Stimulated activated naive CD8-positive, alpha-beta T cell treated with anti-CD3 and anti-CD28 coated beads, Interleukin-15, Interleukin-2, amounts not matched to agents 100 ng/mL and 50 ng/mL, for 24 hours (primary cell): ENCODE results near the gene BHLHE23.
A peak's percentile ranks its signal among the peaks of the same experiment; 100 is the strongest.

Source experiments
- H3K27ac Mint-ChIP-seq: one replicate; pipeline ENCODE4 v1.8.0; 2021; ENCODE audit warnings: mild to moderate bottlenecking, mixed read lengths
- H3K27me3 Mint-ChIP-seq: one replicate; pipeline ENCODE4 v1.8.0; 2021; ENCODE audit warnings: mixed read lengths
- H3K36me3 Mint-ChIP-seq: one replicate; pipeline ENCODE4 v1.8.0; 2021; ENCODE audit warnings: low read depth, mixed read lengths
- H3K4me1 Mint-ChIP-seq: one replicate; pipeline ENCODE4 v1.8.0; 2021; ENCODE audit warnings: low read depth, mixed read lengths
- H3K4me3 Mint-ChIP-seq: one replicate; pipeline ENCODE4 v1.8.0; 2021; ENCODE audit warnings: mild to moderate bottlenecking, mixed read lengths
- H3K9me3 Mint-ChIP-seq: one replicate; pipeline ENCODE4 v1.8.0; 2021; ENCODE audit warnings: mixed read lengths

BHLHE23 gene

GRCh38 chr20:62984666-62985443 lies 21.9 kb downstream of the BHLHE23 start:
- Mint-ChIP-seq H3K4me1 (peaks cover 30% of the 10 kb centered on the region), H3K27me3 (peaks cover 8% of the 10 kb centered on the region), H3K4me3 (no peak overlapping the region), H3K36me3 (no peaks in the 10 kb centered on the region), H3K27ac (no peak overlapping the region), H3K9me3 (no peaks in the 10 kb centered on the region)

DNA sequence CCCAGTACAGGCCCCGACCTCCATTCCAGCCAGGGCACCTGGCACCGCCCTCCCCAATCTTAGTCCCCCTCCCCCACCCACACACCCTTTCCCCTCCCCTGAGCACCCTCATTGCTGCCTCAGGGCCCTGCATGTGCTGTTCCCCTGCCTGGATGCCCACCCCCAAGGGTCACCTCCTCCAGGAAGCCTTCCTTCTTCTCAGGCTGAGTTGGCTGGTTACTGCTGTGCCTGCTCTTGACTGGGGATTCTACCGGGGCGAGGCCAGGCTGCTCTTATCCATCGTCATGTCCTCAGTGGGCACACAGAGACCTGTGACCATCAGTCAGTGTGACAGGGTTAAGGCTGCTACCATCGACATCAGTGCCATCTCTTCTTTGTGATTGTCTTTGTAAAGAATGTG lies 23.6 kb downstream of the BHLHE23 start:
- Mint-ChIP-seq H3K27me3 (peaks cover 21% of the 10 kb centered on the region), H3K4me1 (peaks cover 28% of the 10 kb centered on the region), H3K4me3 (no peak overlapping the region), H3K9me3 (no peaks in the 10 kb centered on the region), H3K36me3 (no peaks in the 10 kb centered on the region), H3K27ac (no peak overlapping the region)

DNA sequence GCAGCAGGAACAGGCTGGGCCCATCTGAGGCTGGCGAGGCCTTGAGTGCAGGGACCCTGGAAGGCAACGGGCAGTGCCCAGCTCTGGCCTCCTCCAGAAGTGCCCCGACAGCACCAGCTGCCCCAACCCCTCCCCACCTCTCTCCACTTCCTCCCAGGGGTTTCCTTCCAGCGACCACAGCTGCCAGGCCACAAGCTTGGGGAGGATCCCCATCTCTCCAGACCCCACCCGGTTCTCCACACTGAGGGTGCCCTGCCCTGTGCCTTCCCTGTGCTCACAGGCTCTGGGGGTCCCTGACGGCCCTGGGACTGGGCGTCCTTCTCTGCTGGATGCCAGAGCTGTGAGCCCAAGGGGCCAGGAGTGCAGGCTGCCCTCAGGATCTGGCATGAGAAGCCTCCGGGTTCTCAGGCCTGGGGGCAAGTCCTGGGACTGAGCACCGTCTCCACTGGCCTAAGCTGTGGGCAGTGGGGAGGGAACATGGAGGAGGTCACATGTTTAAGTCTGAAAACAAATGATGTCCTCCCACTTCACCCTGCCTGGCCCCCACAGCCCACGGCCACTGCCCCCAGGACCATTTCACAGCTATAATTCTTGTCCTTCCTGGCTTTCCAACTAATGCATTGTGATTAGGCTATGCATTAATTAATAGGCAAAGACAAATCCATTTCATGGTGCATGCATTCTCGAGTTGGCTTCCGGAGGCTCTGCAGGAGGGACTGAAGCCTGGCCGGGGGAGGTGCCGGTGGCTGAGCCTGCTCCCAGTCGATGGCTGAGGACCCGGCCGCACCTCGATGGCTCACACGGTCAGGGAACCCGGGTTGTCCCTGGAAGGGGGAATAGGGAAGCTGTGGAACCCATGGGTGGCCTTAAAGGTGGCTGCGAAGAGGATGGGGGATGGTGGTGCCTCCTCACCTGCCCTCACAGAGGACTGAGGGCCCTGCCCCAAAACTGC lies 24.4 kb downstream of the BHLHE23 start:
- Mint-ChIP-seq H3K27ac (no peak overlapping the region), H3K4me1 (peaks cover 36% of the 10 kb centered on the region), H3K9me3 (no peaks in the 10 kb centered on the region), H3K4me3 (no peak overlapping the region), H3K36me3 (no peaks in the 10 kb centered on the region), H3K27me3 (peaks cover 21% of the 10 kb centered on the region)

GRCh38 chr20:62980970-62981369 lies 25.8 kb downstream of the BHLHE23 start:
- Mint-ChIP-seq H3K4me3 (no peak overlapping the region), H3K9me3 (no peaks in the 10 kb centered on the region), H3K4me1 (peaks cover 44% of the 10 kb centered on the region), H3K27ac (no peak overlapping the region), H3K36me3 (no peaks in the 10 kb centered on the region), H3K27me3 (peaks cover 29% of the 10 kb centered on the region)

- Mint-ChIP-seq H3K36me3 (no peaks in the 10 kb centered on the region), H3K27ac (no peak overlapping the region), H3K4me1 (peaks cover 44% of the 10 kb centered on the region), H3K27me3 (peaks cover 29% of the 10 kb centered on the region), H3K4me3 (no peak overlapping the region), H3K9me3 (no peaks in the 10 kb centered on the region)
Measured at GRCh38 chr20:62980380-62980960, 26.3 kb downstream of the BHLHE23 start.

- no peaks in the 10 kb centered on the region for H3K9me3 Mint-ChIP-seq
- peaks cover 44% of the 10 kb centered on the region for H3K4me1 Mint-ChIP-seq
- no peaks in the 10 kb centered on the region for H3K36me3 Mint-ChIP-seq
- H3K4me3 Mint-ChIP-seq = no peak overlapping the region
- no peak overlapping the region for H3K27ac Mint-ChIP-seq
- peaks cover 30% of the 10 kb centered on the region for H3K27me3 Mint-ChIP-seq
Measured at GRCh38 chr20:62979876-62980373, 26.8 kb downstream of the BHLHE23 start.

DNA sequence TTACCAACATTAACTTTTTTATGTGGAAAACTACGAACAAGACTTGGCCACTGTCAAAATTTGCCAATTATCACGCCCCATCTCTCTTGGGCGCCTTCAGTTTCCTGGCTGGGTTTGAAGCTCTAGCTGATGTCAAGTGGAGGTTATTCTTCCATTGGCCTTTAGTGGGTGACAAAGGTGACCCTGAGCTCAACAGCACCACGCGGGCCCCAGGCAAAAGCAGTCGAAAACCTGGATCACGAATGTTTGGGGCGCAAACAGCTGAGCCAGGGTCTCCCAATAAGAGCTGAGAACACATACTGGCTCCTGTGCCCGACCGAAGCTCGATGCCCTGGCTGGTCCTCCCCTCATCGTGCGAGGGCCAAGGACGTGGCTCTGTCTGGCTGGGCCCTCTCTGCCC lies 27.5 kb downstream of the BHLHE23 start:
- H3K36me3 Mint-ChIP-seq = no peaks in the 10 kb centered on the region
- peaks cover 44% of the 10 kb centered on the region for H3K4me1 Mint-ChIP-seq
- H3K4me3 Mint-ChIP-seq = no peak overlapping the region
- H3K27me3 Mint-ChIP-seq = peaks cover 36% of the 10 kb centered on the region
- no peaks in the 10 kb centered on the region for H3K9me3 Mint-ChIP-seq
- H3K27ac Mint-ChIP-seq = no peak overlapping the region

- peaks cover 44% of the 10 kb centered on the region for H3K4me1 Mint-ChIP-seq
- no peaks in the 10 kb centered on the region for H3K9me3 Mint-ChIP-seq
- no peak overlapping the region for H3K4me3 Mint-ChIP-seq
- peaks cover 42% of the 10 kb centered on the region for H3K27me3 Mint-ChIP-seq
- H3K36me3 Mint-ChIP-seq = no peaks in the 10 kb centered on the region
- no peak overlapping the region for H3K27ac Mint-ChIP-seq
Measured at GRCh38 chr20:62978561-62978943, 28.2 kb downstream of the BHLHE23 start.

DNA sequence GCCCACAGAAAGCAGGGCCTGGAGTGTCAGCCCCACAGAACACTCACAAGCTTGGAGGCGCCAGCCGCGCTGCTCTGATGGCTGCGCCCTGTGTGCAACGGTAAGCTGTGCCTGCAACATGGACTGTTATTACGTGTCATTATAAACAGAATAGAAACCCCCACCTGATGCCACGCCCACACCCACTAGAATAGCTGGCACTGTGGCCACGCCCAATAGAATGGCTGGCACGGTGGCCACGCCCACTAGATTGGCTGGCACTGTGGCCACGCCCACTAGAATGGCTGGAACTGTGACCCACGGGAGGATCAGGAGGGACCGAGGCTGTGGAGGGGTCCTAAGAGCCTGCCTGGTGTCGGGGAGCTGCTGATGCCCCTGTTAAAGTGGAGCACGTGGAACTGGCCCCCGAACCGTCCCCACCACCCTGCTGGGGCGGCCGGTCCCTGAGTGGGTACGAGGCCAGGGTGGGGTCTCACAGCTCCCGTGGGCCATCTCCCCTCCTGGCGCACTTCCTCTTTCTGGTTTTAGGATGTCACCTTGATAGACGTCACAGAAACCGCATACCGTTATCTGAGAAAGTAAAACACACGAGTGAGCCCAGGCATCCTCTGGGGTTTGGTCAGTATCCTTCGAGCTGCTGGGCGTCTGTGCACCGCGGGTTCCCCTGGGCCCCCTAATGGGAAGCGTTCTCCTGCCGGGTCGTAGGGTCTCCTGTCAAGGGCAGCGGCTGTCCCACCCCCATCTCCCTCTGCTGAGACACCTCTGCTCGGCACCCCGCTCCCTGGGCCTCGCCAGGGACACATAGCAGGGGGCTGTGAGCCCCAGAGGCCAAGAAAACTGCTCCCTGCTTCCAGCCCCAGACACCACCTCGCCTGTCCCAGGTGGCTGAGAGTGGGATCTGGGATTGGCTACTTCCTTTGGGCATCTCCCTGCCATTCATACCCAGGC lies 28.9 kb downstream of the BHLHE23 start:
- H3K4me1 Mint-ChIP-seq = peaks cover 44% of the 10 kb centered on the region
- H3K27ac Mint-ChIP-seq = no peak overlapping the region
- no peaks in the 10 kb centered on the region for H3K36me3 Mint-ChIP-seq
- H3K4me3 Mint-ChIP-seq = peak overlapping the region; percentile 37
- no peaks in the 10 kb centered on the region for H3K9me3 Mint-ChIP-seq
- peaks cover 44% of the 10 kb centered on the region for H3K27me3 Mint-ChIP-seq

DNA sequence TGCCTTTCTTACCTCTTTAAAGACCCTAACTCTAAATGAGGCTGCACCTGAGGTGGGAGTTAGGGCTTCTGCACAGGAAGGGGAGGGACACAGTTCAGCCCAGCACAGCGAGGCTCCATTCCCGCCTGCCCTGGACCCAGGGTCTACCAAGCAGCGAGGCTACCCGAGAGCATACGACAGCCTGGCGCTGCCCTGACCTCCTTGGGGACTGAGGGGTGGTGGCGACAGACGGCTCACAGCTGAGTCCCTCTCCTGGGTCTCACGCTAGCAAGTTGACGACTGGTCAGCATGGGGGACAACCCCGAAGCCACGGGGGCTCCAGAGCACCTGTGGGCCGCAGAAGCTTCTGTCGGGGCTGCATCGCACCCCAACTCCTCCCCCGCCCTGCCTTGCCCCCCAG lies 29.9 kb downstream of the BHLHE23 start:
- Mint-ChIP-seq H3K27me3 (peaks cover 51% of the 10 kb centered on the region), H3K4me1 (peaks cover 47% of the 10 kb centered on the region), H3K9me3 (no peaks in the 10 kb centered on the region), H3K27ac (no peak overlapping the region), H3K36me3 (no peaks in the 10 kb centered on the region), H3K4me3 (no peak overlapping the region)

DNA sequence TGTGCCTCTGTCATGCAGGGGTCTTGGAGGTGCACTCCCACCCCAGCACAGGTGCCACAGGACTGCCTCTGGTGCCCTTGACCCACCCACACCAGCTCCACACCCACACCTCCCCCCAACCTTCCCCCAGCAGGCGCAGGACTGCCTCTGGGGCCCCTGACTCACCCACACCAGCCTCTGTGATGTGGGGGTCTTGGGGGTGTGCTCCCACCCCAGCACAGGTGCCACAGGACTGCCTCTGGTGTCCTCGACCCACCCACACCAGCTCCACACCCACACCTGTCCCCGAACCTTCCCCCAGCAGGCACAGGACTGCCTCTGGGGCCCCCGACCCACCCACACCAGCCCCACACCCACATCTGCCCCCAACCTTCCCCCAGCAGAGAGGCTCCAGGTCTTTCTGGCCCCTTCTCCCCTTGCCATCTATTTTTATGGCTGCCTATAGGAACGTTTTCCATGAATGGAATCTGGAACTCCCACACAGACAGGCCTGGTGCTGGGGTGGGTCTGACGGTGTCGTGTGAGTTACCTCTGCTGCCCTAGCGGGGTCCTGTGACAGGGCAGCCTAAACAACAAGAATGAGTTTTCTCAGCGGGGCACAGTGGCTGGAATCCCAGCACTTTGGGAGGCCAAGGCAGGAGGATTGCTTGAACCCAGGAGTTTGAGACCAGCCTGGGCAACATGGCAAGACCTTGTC lies 30.8 kb downstream of the BHLHE23 start:
- Mint-ChIP-seq H3K27ac (no peak overlapping the region), H3K4me3 (no peak overlapping the region), H3K36me3 (no peaks in the 10 kb centered on the region), H3K9me3 (no peaks in the 10 kb centered on the region), H3K4me1 (peaks cover 44% of the 10 kb centered on the region), H3K27me3 (peaks cover 55% of the 10 kb centered on the region)

DNA sequence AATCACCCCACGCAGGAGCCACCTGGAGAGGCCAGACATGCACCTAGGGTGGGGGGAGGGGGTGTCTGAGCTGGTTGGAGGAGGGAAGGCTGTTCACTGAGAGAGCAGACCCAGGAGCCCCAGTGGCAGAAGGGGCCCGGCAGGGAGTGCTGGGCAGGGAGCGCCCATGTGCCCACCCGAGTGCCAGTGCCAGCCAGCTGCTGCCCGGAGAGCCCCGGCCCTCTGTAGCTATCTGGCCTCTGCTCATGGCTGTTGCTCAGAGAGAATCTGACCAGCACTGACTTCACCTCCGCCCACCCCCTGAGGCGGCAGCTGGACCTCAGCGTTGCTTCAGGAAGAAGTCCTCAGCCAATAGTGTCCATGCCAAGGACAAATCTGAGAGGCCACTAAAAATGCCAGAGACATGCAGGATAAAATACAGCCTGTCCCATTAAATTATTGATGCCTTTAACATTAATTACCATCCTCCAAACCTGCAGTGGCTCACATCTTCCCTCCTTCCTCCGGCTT lies 31.5 kb downstream of the BHLHE23 start:
- H3K4me3 Mint-ChIP-seq = no peak overlapping the region
- H3K27me3 Mint-ChIP-seq = peaks cover 52% of the 10 kb centered on the region
- no peak overlapping the region for H3K27ac Mint-ChIP-seq
- H3K9me3 Mint-ChIP-seq = no peaks in the 10 kb centered on the region
- no peaks in the 10 kb centered on the region for H3K36me3 Mint-ChIP-seq
- peaks cover 37% of the 10 kb centered on the region for H3K4me1 Mint-ChIP-seq

- H3K9me3 Mint-ChIP-seq = no peaks in the 10 kb centered on the region
- peaks cover 37% of the 10 kb centered on the region for H3K27me3 Mint-ChIP-seq
- no peak overlapping the region for H3K27ac Mint-ChIP-seq
- peaks cover 27% of the 10 kb centered on the region for H3K4me1 Mint-ChIP-seq
- no peak overlapping the region for H3K4me3 Mint-ChIP-seq
- no peaks in the 10 kb centered on the region for H3K36me3 Mint-ChIP-seq
Measured at GRCh38 chr20:62972845-62973745, 33.7 kb downstream of the BHLHE23 start.
